SK-N-SH treated with all-trans-retinoic acid at 6 μM for 48 hours (cell line): Measurements from ENCODE around the gene ALG8.
"Not testable (repeated sequence)": the region's sequence is repeated elsewhere in the genome, so short reads cannot be mapped to it uniquely, and the experiment has no call there.

ENCODE experiments used
- ATAC-seq: fragments of 200-7000 bp; cut with Tn5 transposase; 3 replicates; pipeline ENCODE4 v1.9.1; 2020; ENCODE audit warnings: mild to moderate bottlenecking, moderate library complexity
- ARNTL ChIP-seq: fragments of 450-650 bp; formaldehyde crosslinking; IDR thresholded peaks from 2 replicates; pipeline ENCODE4 v1.5.0; 2020; ENCODE audit warnings: low read depth, mild to moderate bottlenecking, moderate library complexity, borderline replicate concordance
- BACH2 ChIP-seq: fragments of 250-450 bp; sonication (Bioruptor Pico); IDR thresholded peaks from 2 replicates; pipeline ENCODE4 v1.9.0; 2021; ENCODE audit warnings: mild to moderate bottlenecking, borderline replicate concordance
- ESRRG ChIP-seq: fragments of 250-450 bp; sonication (Bioruptor Pico); IDR thresholded peaks from 2 replicates; pipeline ENCODE4 v1.6.1; 2021; ENCODE audit warnings: mild to moderate bottlenecking
- GLIS3 ChIP-seq: fragments of 250-450 bp; sonication (Bioruptor Pico); IDR thresholded peaks from 2 replicates; pipeline ENCODE4 v1.5.0; 2020; ENCODE audit warnings: mild to moderate bottlenecking, moderate library complexity
- ISL1 ChIP-seq: fragments of 250-450 bp; sonication (Bioruptor Pico); IDR thresholded peaks from 2 replicates; pipeline ENCODE4 v2.1.2; 2022; ENCODE audit warnings: mild to moderate bottlenecking, moderate library complexity
- PATZ1 ChIP-seq: fragments of 250-450 bp; sonication (Bioruptor Pico); IDR thresholded peaks from 2 replicates; pipeline ENCODE4 v1.8.0; 2020; ENCODE audit warnings: mild to moderate bottlenecking, moderate library complexity, borderline replicate concordance
- POU6F1 ChIP-seq: fragments of 250-450 bp; sonication (Bioruptor Pico); IDR thresholded peaks from 2 replicates; pipeline ENCODE4 v1.8.0; 2021; ENCODE audit warnings: low read depth, mild to moderate bottlenecking, moderate library complexity, borderline replicate concordance
- PPARA ChIP-seq: fragments of 250-450 bp; sonication (Bioruptor Pico); IDR thresholded peaks from 2 replicates; pipeline ENCODE4 v1.5.0; 2020; ENCODE audit warnings: mild to moderate bottlenecking, borderline replicate concordance
- RARB ChIP-seq: fragments of 250-450 bp; sonication (Bioruptor Pico); IDR thresholded peaks from 2 replicates; pipeline ENCODE4 v1.8.0; 2021; ENCODE audit warnings: mild to moderate bottlenecking, moderate library complexity
- SNAI2 ChIP-seq: fragments of 250-450 bp; sonication (Bioruptor Pico); IDR thresholded peaks from 2 replicates; pipeline ENCODE4 v1.5.0; 2020; ENCODE audit warnings: mild to moderate bottlenecking, moderate library complexity
- TCF4 ChIP-seq: fragments of 250-450 bp; sonication (Bioruptor Pico); IDR thresholded peaks from 2 replicates; pipeline ENCODE4 v1.8.0; 2021; ENCODE audit warnings: mild to moderate bottlenecking, moderate library complexity, borderline replicate concordance
- TOX ChIP-seq: fragments of 250-450 bp; sonication (Bioruptor Pico); IDR thresholded peaks from 2 replicates; pipeline ENCODE4 v1.8.0; 2021; ENCODE audit warnings: mild to moderate bottlenecking, moderate library complexity, borderline replicate concordance
- ZC3H10 ChIP-seq: fragments of 250-450 bp; sonication (Bioruptor Pico); IDR thresholded peaks from 2 replicates; pipeline ENCODE4 v1.5.1; 2021; ENCODE audit warnings: mild to moderate bottlenecking, moderate library complexity
- ZFP3 ChIP-seq: fragments of 250-450 bp; sonication (Bioruptor Pico); IDR thresholded peaks from 2 replicates; pipeline ENCODE4 v1.5.0; 2020; ENCODE audit warnings: mild to moderate bottlenecking, moderate library complexity
- ZFP30 ChIP-seq: fragments of 450-650 bp; formaldehyde crosslinking; IDR thresholded peaks from 2 replicates; pipeline ENCODE4 v1.5.0; 2022; ENCODE audit warnings: mild to moderate bottlenecking, moderate library complexity
- ZNF565 ChIP-seq: fragments of 450-650 bp; formaldehyde crosslinking; conservative IDR thresholded peaks from 2 replicates; pipeline ENCODE4 v1.5.0; 2020; ENCODE audit warnings: low read depth, mild to moderate bottlenecking, moderate library complexity
- ZNF70 ChIP-seq: fragments of 450-650 bp; formaldehyde crosslinking; IDR thresholded peaks from 2 replicates; pipeline ENCODE4 v1.5.0; 2020; ENCODE audit warnings: mild to moderate bottlenecking, moderate library complexity
- ZNF8 ChIP-seq: fragments of 450-650 bp; formaldehyde crosslinking; IDR thresholded peaks from 2 replicates; pipeline ENCODE4 v1.5.0; 2020; ENCODE audit warnings: mild to moderate bottlenecking, moderate library complexity
- TF ChIP-seq, protein P1 (sequence below): fragments of 250-450 bp; sonication (Bioruptor Pico); IDR thresholded peaks from 2 replicates; pipeline ENCODE4 v1.5.0; 2020; ENCODE audit warnings: mild to moderate bottlenecking, moderate library complexity
- TF ChIP-seq, protein P2 (sequence below): fragments of 250-450 bp; sonication (Bioruptor Pico); IDR thresholded peaks from 2 replicates; pipeline ENCODE4 v1.5.1; 2021; ENCODE audit warnings: mild to moderate bottlenecking, moderate library complexity

The ALG8 gene

DNA sequence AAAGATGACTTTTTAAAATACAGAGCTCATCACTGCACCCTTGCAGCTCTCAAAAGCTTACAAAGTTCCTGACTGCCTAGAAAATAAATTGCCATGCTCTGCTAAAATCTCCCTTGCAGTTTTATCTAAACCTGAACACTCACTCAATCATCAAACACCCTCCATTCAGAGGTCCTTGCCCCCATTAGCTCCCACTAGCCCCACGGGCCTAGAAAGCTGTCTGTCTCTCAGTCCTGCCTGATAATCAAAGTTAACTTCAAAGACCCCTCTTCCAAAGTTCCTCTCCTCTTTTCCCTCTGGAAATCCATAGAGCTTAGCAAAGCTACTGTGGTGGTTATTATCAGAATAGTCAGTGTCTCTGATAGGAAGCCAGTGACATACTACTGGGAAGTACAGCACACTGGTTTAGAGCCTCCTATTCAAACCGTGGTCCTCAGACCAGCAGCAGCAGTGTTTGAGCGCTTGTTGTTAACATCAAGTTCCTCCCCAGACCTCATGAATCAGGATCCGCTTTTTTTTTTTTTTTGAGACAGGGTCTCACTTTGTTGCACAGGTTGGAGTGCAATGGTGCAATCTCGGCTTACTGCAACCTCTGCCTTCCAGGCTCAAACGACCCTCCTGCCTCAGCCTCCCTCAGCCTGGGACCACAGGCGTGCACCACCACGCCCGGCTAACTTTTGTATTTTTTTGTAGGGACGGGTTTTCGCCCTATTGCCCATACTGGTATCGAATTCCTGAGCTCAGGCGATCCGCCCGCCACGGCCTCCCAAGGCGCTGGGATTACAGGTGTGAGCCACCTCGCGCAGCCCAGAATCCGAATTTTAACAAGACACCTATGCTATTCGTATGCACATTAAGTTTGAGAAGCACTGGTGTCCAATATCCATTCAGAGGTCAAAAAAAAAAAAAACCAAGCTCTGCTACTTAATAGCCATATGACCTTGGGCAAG, 60.9 kb downstream of the ALG8 start:
- TF ChIP-seq, protein P1, sequence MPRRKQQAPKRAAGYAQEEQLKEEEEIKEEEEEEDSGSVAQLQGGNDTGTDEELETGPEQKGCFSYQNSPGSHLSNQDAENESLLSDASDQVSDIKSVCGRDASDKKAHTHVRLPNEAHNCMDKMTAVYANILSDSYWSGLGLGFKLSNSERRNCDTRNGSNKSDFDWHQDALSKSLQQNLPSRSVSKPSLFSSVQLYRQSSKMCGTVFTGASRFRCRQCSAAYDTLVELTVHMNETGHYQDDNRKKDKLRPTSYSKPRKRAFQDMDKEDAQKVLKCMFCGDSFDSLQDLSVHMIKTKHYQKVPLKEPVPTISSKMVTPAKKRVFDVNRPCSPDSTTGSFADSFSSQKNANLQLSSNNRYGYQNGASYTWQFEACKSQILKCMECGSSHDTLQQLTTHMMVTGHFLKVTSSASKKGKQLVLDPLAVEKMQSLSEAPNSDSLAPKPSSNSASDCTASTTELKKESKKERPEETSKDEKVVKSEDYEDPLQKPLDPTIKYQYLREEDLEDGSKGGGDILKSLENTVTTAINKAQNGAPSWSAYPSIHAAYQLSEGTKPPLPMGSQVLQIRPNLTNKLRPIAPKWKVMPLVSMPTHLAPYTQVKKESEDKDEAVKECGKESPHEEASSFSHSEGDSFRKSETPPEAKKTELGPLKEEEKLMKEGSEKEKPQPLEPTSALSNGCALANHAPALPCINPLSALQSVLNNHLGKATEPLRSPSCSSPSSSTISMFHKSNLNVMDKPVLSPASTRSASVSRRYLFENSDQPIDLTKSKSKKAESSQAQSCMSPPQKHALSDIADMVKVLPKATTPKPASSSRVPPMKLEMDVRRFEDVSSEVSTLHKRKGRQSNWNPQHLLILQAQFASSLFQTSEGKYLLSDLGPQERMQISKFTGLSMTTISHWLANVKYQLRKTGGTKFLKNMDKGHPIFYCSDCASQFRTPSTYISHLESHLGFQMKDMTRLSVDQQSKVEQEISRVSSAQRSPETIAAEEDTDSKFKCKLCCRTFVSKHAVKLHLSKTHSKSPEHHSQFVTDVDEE (CRISPR knock-in tag), result no peak
- no peak for ATAC-seq

GRCh38 chr11:78077592-78077991, 61.8 kb downstream of the ALG8 start:
- not testable (repeated sequence) for ATAC-seq

GRCh38 chr11:78076733-78077403, 62.6 kb downstream of the ALG8 start:
- no peak for TF ChIP-seq ZFP3 (CRISPR knock-in tag)
- no peak for TF ChIP-seq ESRRG (CRISPR knock-in tag)
- no peak for TF ChIP-seq GLIS3
- TF ChIP-seq SNAI2, result no peak
- TF ChIP-seq ZNF565 (CRISPR knock-in tag), result no peak
- TF ChIP-seq BACH2 (CRISPR knock-in tag), result no peak
- no peak for TF ChIP-seq ARNTL (CRISPR knock-in tag)
- TF ChIP-seq ZNF70 (CRISPR knock-in tag), result no peak
- TF ChIP-seq PATZ1 (CRISPR knock-in tag), result no peak
- no peak for TF ChIP-seq POU6F1 (CRISPR knock-in tag)
- TF ChIP-seq ZNF8 (CRISPR knock-in tag), result no peak
- TF ChIP-seq ZC3H10 (CRISPR knock-in tag), result no peak
- TF ChIP-seq TCF4 (CRISPR knock-in tag), result no peak
- TF ChIP-seq TOX (CRISPR knock-in tag), result no peak
- TF ChIP-seq, protein P2, sequence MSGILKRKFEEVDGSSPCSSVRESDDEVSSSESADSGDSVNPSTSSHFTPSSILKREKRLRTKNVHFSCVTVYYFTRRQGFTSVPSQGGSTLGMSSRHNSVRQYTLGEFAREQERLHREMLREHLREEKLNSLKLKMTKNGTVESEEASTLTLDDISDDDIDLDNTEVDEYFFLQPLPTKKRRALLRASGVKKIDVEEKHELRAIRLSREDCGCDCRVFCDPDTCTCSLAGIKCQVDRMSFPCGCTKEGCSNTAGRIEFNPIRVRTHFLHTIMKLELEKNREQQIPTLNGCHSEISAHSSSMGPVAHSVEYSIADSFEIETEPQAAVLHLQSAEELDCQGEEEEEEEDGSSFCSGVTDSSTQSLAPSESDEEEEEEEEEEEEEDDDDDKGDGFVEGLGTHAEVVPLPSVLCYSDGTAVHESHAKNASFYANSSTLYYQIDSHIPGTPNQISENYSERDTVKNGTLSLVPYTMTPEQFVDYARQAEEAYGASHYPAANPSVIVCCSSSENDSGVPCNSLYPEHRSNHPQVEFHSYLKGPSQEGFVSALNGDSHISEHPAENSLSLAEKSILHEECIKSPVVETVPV (CRISPR knock-in tag), result no peak
- TF ChIP-seq, protein P1 (CRISPR knock-in tag), result no peak
- TF ChIP-seq ISL1 (CRISPR knock-in tag), result no peak
- no peak for TF ChIP-seq RARB (CRISPR knock-in tag)
- TF ChIP-seq PPARA (CRISPR knock-in tag), result no peak
- TF ChIP-seq ZFP30 (CRISPR knock-in tag), result no peak
- no peak for ATAC-seq
